Peyer's patch (tissue), 4 donors: Measurements from ENCODE around the gene TTC16. TPM values are rescaled to one million over a fixed set of nuclear protein-coding genes. Genes with fewer than 3 reads are reported as not detected.

Experiments used
- DNase-seq, 3 donors: peaks; one replicate each; pipeline ENCODE4 v3.0.0-alpha.2; 2017 to 2019
- H3K27ac ChIP-seq, 4 donors: fragments of 200-600 bp; sonication (generic); one replicate each; pipeline ENCODE4 v1.5.1; 2016 to 2019
- H3K27me3 ChIP-seq, 2 donors: fragments of 200-600 bp; sonication (generic); one replicate each; pipeline ENCODE4 v1.5.1; 2019
- H3K36me3 ChIP-seq, 3 donors: fragments of 200-600 bp; sonication (generic); one replicate each; pipeline ENCODE4 v1.5.1; 2016 to 2019
- H3K4me1 ChIP-seq, 4 donors: fragments of 200-600 bp; sonication (generic); one replicate each; pipeline ENCODE4 v1.5.1; 2016 to 2019
- H3K4me3 ChIP-seq, 4 donors: fragments of 200-600 bp; sonication (generic); 1 replicate in 3 of 4; 2 replicates in 1 of 4; pipeline ENCODE4 v1.5.1; 2016 to 2019; ENCODE audit warnings: mild to moderate bottlenecking in 1 of 4
- H3K9me3 ChIP-seq, 4 donors: fragments of 200-600 bp; sonication (generic); one replicate each; pipeline ENCODE4 v1.5.1; 2016 to 2019; ENCODE audit warnings: mild to moderate bottlenecking in 1 of 4
- CTCF ChIP-seq, 6 experiments: fragments of 450-650 bp in 4 of 6; fragments of 200-600 bp in 2 of 6; sonication (generic) in 1 of 6; IDR thresholded peaks; one replicate each; pipeline ENCODE4 v1.5.1; 2017 to 2019; ENCODE audit warnings: antibody characterized with exemption in 6 of 6, mild to moderate bottlenecking in 3 of 6, moderate library complexity in 1 of 6
- POLR2A ChIP-seq, 2 donors: fragments of 450-650 bp; IDR thresholded peaks; one replicate each; pipeline ENCODE4 v1.5.1; 2017; ENCODE audit warnings: antibody characterized with exemption in 2 of 2, mild to moderate bottlenecking in 2 of 2, moderate library complexity in 2 of 2
- total RNA-seq, 4 donors: library from RNA; depleted of rRNA; stranded (reverse); fragments of >200 nt; gene quantifications; one replicate each; pipeline ENCODE4 v1.1.0, GENCODE V29; 2016

TTC16 gene
- total RNA-seq, 4 donors from 2014 or later, result not detected

GRCh38 chr9:127717766-127718165 is 1.9 kb downstream of the TTC16 start:
- Histone ChIP-seq H3K36me3 (no peaks in the 10 kb centered on the region), H3K27ac (no peak overlapping the region), H3K9me3 (no peaks in the 10 kb centered on the region), H3K27me3 (no peaks in the 10 kb centered on the region), H3K4me1 (peaks cover 0 to 19% (median 9%) of the 10 kb centered on the region in 4 donors), H3K4me3 (no peak overlapping the region)
- DNase-seq, result no peak
- TF ChIP-seq POLR2A (IDR thresholded peaks at IDR 0.05) (no peak), CTCF (IDR thresholded peaks at IDR 0.05) (no peak)

GRCh38 chr9:127720031-127720864 is 4.4 kb downstream of the TTC16 start:
- H3K27ac ChIP-seq, result no peak overlapping the region
- no peak overlapping the region for H3K4me3 ChIP-seq
- no peaks in the 10 kb centered on the region for H3K27me3 ChIP-seq
- H3K4me1 ChIP-seq, result peaks cover 0 to 7% (median 4%) of the 10 kb centered on the region in 4 donors
- H3K9me3 ChIP-seq, result no peaks in the 10 kb centered on the region
- TF ChIP-seq POLR2A (IDR thresholded peaks at IDR 0.05) (no peak), CTCF (IDR thresholded peaks at IDR 0.05) (no peak)
- DNase-seq, result no peak
- no peaks in the 10 kb centered on the region for H3K36me3 ChIP-seq

- no peaks in the 10 kb centered on the region for H3K9me3 ChIP-seq
- no peak overlapping the region for H3K4me3 ChIP-seq
- DNase-seq, result no peak
- no peaks in the 10 kb centered on the region for H3K36me3 ChIP-seq
- H3K27me3 ChIP-seq, result no peaks in the 10 kb centered on the region
- no peak for TF ChIP-seq POLR2A (IDR thresholded peaks at IDR 0.05)
- TF ChIP-seq CTCF (IDR thresholded peaks at IDR 0.05), result no peak
- H3K27ac ChIP-seq, result no peak overlapping the region
- peaks cover 0 to 7% (median 4%) of the 10 kb centered on the region in 4 donors for H3K4me1 ChIP-seq
Measured at GRCh38 chr9:127720865-127721227, 5.0 kb downstream of the TTC16 start.

GRCh38 chr9:127721391-127721821 is 5.5 kb downstream of the TTC16 start:
- H3K9me3 ChIP-seq, result no peaks in the 10 kb centered on the region
- no peak overlapping the region for H3K27ac ChIP-seq
- H3K4me1 ChIP-seq, result peaks cover 0 to 7% (median 0%) of the 10 kb centered on the region in 4 donors
- H3K4me3 ChIP-seq, result no peak overlapping the region
- no peaks in the 10 kb centered on the region for H3K36me3 ChIP-seq
- H3K27me3 ChIP-seq, result no peaks in the 10 kb centered on the region
- no peak for DNase-seq
- no peak for TF ChIP-seq CTCF (IDR thresholded peaks at IDR 0.05)
- no peak for TF ChIP-seq POLR2A (IDR thresholded peaks at IDR 0.05)

GRCh38 chr9:127722055-127722745 is 6.3 kb downstream of the TTC16 start:
- H3K27ac ChIP-seq, result no peak overlapping the region
- H3K36me3 ChIP-seq, result no peaks in the 10 kb centered on the region
- H3K9me3 ChIP-seq, result no peaks in the 10 kb centered on the region
- no peak overlapping the region for H3K4me3 ChIP-seq
- TF ChIP-seq CTCF (IDR thresholded peaks at IDR 0.05), result no peak
- TF ChIP-seq POLR2A (IDR thresholded peaks at IDR 0.05), result no peak
- no peak for DNase-seq
- no peaks in the 10 kb centered on the region for H3K27me3 ChIP-seq
- H3K4me1 ChIP-seq, result peaks cover 0 to 7% (median 0%) of the 10 kb centered on the region in 4 donors
